K562 (cell line): Measurements from ENCODE around the gene BORCS5. TPM values are rescaled to one million over a fixed set of nuclear protein-coding genes. Genes with fewer than 3 reads are reported as not detected.

Experiments
- ATAC-seq: fragments of 200-7000 bp; cut with Tn5 transposase; 3 replicates; pipeline ENCODE4 v1.9.1; 2020; ENCODE audit warnings: moderate library complexity
- BruUV-seq: library from RNA; stranded (reverse); fragments of 400-500 nt; replicated peaks from 2 replicates; lab custom pipeline; 2021; lab: Mats Ljungman, UMichigan
- CTCF ChIA-PET: fragments of 300-600 bp; formaldehyde crosslinking; extraction: SDS; loops from one replicate; lab custom pipeline; 2021; ENCODE audit warnings: low intra/inter-chr PET ratio; lab: Yijun Ruan, JAX
- POLR2A ChIA-PET: fragments of 300-600, 350-650 bp; sonication (Branson Sonifier 250); formaldehyde crosslinking; extraction: SDS; loops from one replicate; lab custom pipeline; 2021; ENCODE audit warnings: antibody characterized with exemption, inconsistent platforms; lab: Yijun Ruan, JAX
- DNase-seq, 4 experiments: peaks; one replicate each; pipeline versions ENCODE4 v3.0.0 to v3.0.0-alpha.2; 2011 to 2018; ENCODE audit warnings: low spot score in 3 of 4, mixed read lengths in 3 of 4; ENCODE audit errors: extremely low read depth in 1 of 4
- FAIRE-seq: peaks from 2 replicates; lab custom pipeline; 2011; peaks lifted over from hg19 to GRCh38; lab: Jason Lieb, UNC
- H2AFZ ChIP-seq: 2 replicates; pipeline ENCODE4 v1.6.0; 2011; ENCODE audit warnings: low read depth, low read length, control low read depth, inconsistent platforms
- H3K27ac ChIP-seq: fragments of 200-600 bp; 3 replicates; pipeline ENCODE4 v1.8.0; 2011; ENCODE audit warnings: low read depth, mild to moderate bottlenecking, control low read depth, inconsistent platforms, low read length, moderate library complexity, mixed read lengths; ENCODE audit errors: extremely low read depth
- H3K27me3 ChIP-seq, 2 experiments: fragments of 300-600 bp in 1 of 2; 2 replicates in 1 of 2; 3 replicates in 1 of 2; pipeline versions ENCODE4 v1.6.0 to v1.8.0; 2011; ENCODE audit warnings: inconsistent platforms in 2 of 2, low read length in 2 of 2, mild to moderate bottlenecking in 1 of 2, mixed read lengths in 1 of 2, moderate library complexity in 1 of 2; ENCODE audit not compliant: control insufficient read depth in 2 of 2, insufficient read depth in 2 of 2
- H3K36me3 ChIP-seq: fragments of 300-600 bp; 3 replicates; pipeline ENCODE4 v1.8.0; 2011; ENCODE audit warnings: mild to moderate bottlenecking, low read length, inconsistent platforms; ENCODE audit not compliant: control insufficient read depth, insufficient read depth
- H3K4me1 ChIP-seq, 2 experiments: fragments of 200-600 bp in 1 of 2; replicated peaks in 1 of 2; 2 replicates in 1 of 2; 3 replicates in 1 of 2; pipeline versions ENCODE4 v1.5.1 to v1.8.0; 2011; ENCODE audit warnings: inconsistent platforms in 2 of 2, low read length in 2 of 2, mild to moderate bottlenecking in 1 of 2, mixed read lengths in 1 of 2, moderate library complexity in 1 of 2; ENCODE audit not compliant: control insufficient read depth in 2 of 2, insufficient read depth in 2 of 2
- H3K4me2 ChIP-seq: 2 replicates; pipeline ENCODE4 v1.6.1; 2011; ENCODE audit warnings: low read length, control low read depth, inconsistent platforms, mixed read lengths; ENCODE audit not compliant: insufficient read depth
- H3K4me3 ChIP-seq: fragments of 200-600 bp; sonication (generic), shearing (Covaris generic); 2 replicates; pipeline ENCODE4 v1.5.1; 2016; ENCODE audit warnings: control low read depth, inconsistent platforms
- H3K79me2 ChIP-seq: fragments of 200-600 bp; 3 replicates; pipeline ENCODE4 v1.8.0; 2011; ENCODE audit warnings: low read length, inconsistent platforms; ENCODE audit not compliant: control insufficient read depth, insufficient read depth
- H3K9ac ChIP-seq, 2 experiments: 2 replicates each; pipeline versions ENCODE4 v1.6.0 to v1.6.1; 2011; ENCODE audit warnings: low read depth in 2 of 2, low read length in 2 of 2, control low read depth in 1 of 2, inconsistent platforms in 1 of 2, mild to moderate bottlenecking in 1 of 2, mixed read lengths in 1 of 2; ENCODE audit not compliant: insufficient read depth in 1 of 2
- H3K9me1 ChIP-seq: one replicate; pipeline ENCODE4 v1.6.0; 2011; ENCODE audit warnings: inconsistent platforms, mild to moderate bottlenecking, low read length, moderate library complexity; ENCODE audit not compliant: control insufficient read depth, insufficient read depth
- H3K9me3 ChIP-seq: replicated peaks from 2 replicates; pipeline ENCODE4 v1.5.1; 2011; ENCODE audit warnings: low read depth, low read length, inconsistent platforms; ENCODE audit not compliant: control insufficient read depth, insufficient read depth
- H4K20me1 ChIP-seq: replicated peaks from 2 replicates; pipeline ENCODE4 v1.6.1; 2011; ENCODE audit warnings: low read length, inconsistent platforms, mixed read lengths; ENCODE audit not compliant: control insufficient read depth, insufficient read depth
- ARID3A ChIP-seq: IDR thresholded peaks from 2 replicates; pipeline ENCODE4 v1.6.1; 2012; ENCODE audit warnings: low read depth, low read length, improper control_type of control experiment, borderline replicate concordance
- CC2D1A ChIP-seq: fragments of 450-650 bp; IDR thresholded peaks from 2 replicates; pipeline ENCODE4 v1.6.1; 2017; ENCODE audit warnings: mild to moderate bottlenecking
- E4F1 ChIP-seq: fragments of 250-450 bp; sonication (Bioruptor Pico); IDR thresholded peaks from 2 replicates; pipeline ENCODE4 v1.5.0; 2021; ENCODE audit warnings: mild to moderate bottlenecking, borderline replicate concordance
- FOXP1 ChIP-seq: sonication (generic); formaldehyde crosslinking; IDR thresholded peaks from 2 replicates; pipeline ENCODE4 v1.8.0; 2022; ENCODE audit warnings: mild to moderate bottlenecking, missing genetic modification reagents
- HMG20A ChIP-seq: fragments of 450-650 bp; formaldehyde crosslinking; conservative IDR thresholded peaks from 2 replicates; pipeline ENCODE4 v1.4.0; 2020; ENCODE audit warnings: mild to moderate bottlenecking, mixed read lengths
- MEF2A ChIP-seq: IDR thresholded peaks from 2 replicates; pipeline ENCODE4 v1.6.1; 2011; ENCODE audit warnings: low read depth, mild to moderate bottlenecking, low read length, moderate library complexity; ENCODE audit not compliant: control insufficient read depth
- NFIC ChIP-seq: fragments of 450-650 bp; IDR thresholded peaks from 2 replicates; pipeline ENCODE4 v1.6.1; 2017; ENCODE audit warnings: mild to moderate bottlenecking, inconsistent platforms
- PYGO2 ChIP-seq: fragments of 450-650 bp; IDR thresholded peaks from 2 replicates; pipeline ENCODE4 v1.6.1; 2016; ENCODE audit warnings: mild to moderate bottlenecking, missing genetic modification characterization, moderate library complexity, missing compliant biosample characterization
- SMARCA5 ChIP-seq: fragments of 450-650 bp; IDR thresholded peaks from 2 replicates; pipeline ENCODE4 v1.6.1; 2016
- ZBTB9 ChIP-seq: fragments of 450-650 bp; formaldehyde crosslinking; IDR thresholded peaks from 2 replicates; pipeline ENCODE4 v1.4.0; 2020; ENCODE audit warnings: mild to moderate bottlenecking, moderate library complexity
- ZC3H11A ChIP-seq: IDR thresholded peaks from 2 replicates; pipeline ENCODE4 v1.6.1; 2012; ENCODE audit warnings: low read depth, low read length, improper control_type of control experiment
- ZC3H8 ChIP-seq: fragments of 450-650 bp; IDR thresholded peaks from 2 replicates; pipeline ENCODE4 v1.6.1; 2017
- ZNF766 ChIP-seq: fragments of 200-800 bp; sonication (Bioruptor generic); conservative IDR thresholded peaks from 2 replicates; pipeline ENCODE4 v1.6.1; 2016; ENCODE audit warnings: missing genetic modification characterization, missing compliant biosample characterization
- ZNF830 ChIP-seq: fragments of 250-450 bp; sonication (Bioruptor Pico); IDR thresholded peaks from 2 replicates; pipeline ENCODE4 v1.5.0; 2021; ENCODE audit warnings: mild to moderate bottlenecking
- WGBS: fragments of 100-300 bp; shearing (Covaris generic); methylation state at CpG from one replicate; pipeline ENCODE4 v1.1.6; 2016; ENCODE audit warnings: low coverage, mixed read lengths; ENCODE audit not compliant: insufficient coverage; ENCODE audit errors: missing lambda C conversion rate; 5-methylcytosine and 5-hydroxymethylcytosine counted together
- in situ Hi-C: fragments of 300-500 bp; cut with MboI; formaldehyde crosslinking; loops from 4 replicates; pipeline ENCODE4 v1.15.0; 2018; ENCODE audit warnings: inconsistent platforms, mixed read lengths
- intact Hi-C: fragments of 100-400 bp; cut with micrococcal nuclease; formaldehyde crosslinking; loops from 2 replicates; pipeline ENCODE4 v1.14.2; 2022
- polyA plus RNA-seq, 8 experiments: library from polyadenylated mRNA; depleted of rRNA in 4 of 8; stranded (reverse) in 5 of 8; unstranded in 3 of 8; fragments of >200 nt; fragmentation: Nextera tagmentation in 2 of 8; fragmentation: Illumina TruSeq in 1 of 8; extraction: Ambion mirVana in 2 of 8; extraction: Trizol in 1 of 8; gene quantifications; 2 replicates each; pipeline versions ENCODE4 v1.2.1 to v1.2.3, GENCODE V29; 2011 to 2014; ENCODE audit warnings: inconsistent platforms in 1 of 8, missing spikeins in 1 of 8
- total RNA-seq, 7 experiments: library from RNA; depleted of rRNA in 6 of 7; stranded (reverse); fragments of >200 nt in 6 of 7; fragmentation: Illumina TruSeq in 2 of 7; extraction: Trizol in 2 of 7; gene quantifications; 2 replicates each; pipeline versions ENCODE4 v1.2.1 to v1.2.3, GENCODE V29; 2011 to 2021; ENCODE audit warnings: low replicate concordance in 1 of 7

The BORCS5 gene
- total and polyA plus RNA-seq, 9 of the 15 experiments (the other 6 are each of a cell fraction or from before 2014, with no cell fraction given), result 0.31 to 12.4 (median 6.6) TPM

GRCh38 chr12:12403264-12404248 is 46.7 kb downstream of the BORCS5 start (continued):
- TF ChIP-seq PYGO2 (tag) (no peak), SMARCA5 (no peak), FOXP1 (CRISPR knock-in tag) (no peak), ZNF830 (CRISPR knock-in tag) (no peak), ZBTB9 (no peak)
- TF ChIP-seq, all 486 proteins: peak for 16

- peaks cover 0 to 6% of the 10 kb centered on the region in 2 experiments; a peak in 2 of 5 replicates for H3K4me1 ChIP-seq
- WGBS, result 83% methylated on average over 1 of the region's 1 CpG
- DNase-seq, result no peak
- FAIRE-seq, result no peak
- H3K4me3 ChIP-seq, result no peak overlapping the region
- POLR2A ChIA-PET, result no interaction called here
- ATAC-seq, result no peak
- H3K79me2 ChIP-seq, result no peaks in the 10 kb centered on the region
- H3K36me3 ChIP-seq, result no peaks in the 10 kb centered on the region
- no peaks in the 10 kb centered on the region for H3K9me1 ChIP-seq
- H3K9ac ChIP-seq, result no peak overlapping the region
- no peak overlapping the region for H3K4me2 ChIP-seq
- no peak overlapping the region for H3K27ac ChIP-seq
- in situ Hi-C loops, result no loop called here
- H2AFZ ChIP-seq, result no peak overlapping the region
- H3K27me3 ChIP-seq, result no peaks in the 10 kb centered on the region
- CTCF ChIA-PET, result no interaction called here
- H3K9me3 ChIP-seq, result no peaks in the 10 kb centered on the region
- intact Hi-C loops, result no loop called here
- no TSS peak for BruUV-seq
- no peaks in the 10 kb centered on the region for H4K20me1 ChIP-seq
- TF ChIP-seq E4F1 (CRISPR knock-in tag), result no peak
- no peak for TF ChIP-seq ARID3A
- no peak for TF ChIP-seq ZC3H8
- no peak for TF ChIP-seq HMG20A (CRISPR knock-in tag)
- TF ChIP-seq MEF2A, result no peak
- TF ChIP-seq CC2D1A, result no peak
- no peak for TF ChIP-seq NFIC
- TF ChIP-seq ZC3H11A, result no peak
- no peak for TF ChIP-seq ZNF766 (CRISPR knock-in tag)
Observed at GRCh38 chr12:12404297-12404696, 47.4 kb downstream of the BORCS5 start.
